Choroid plexus epithelial cell (primary cell): Measurements from ENCODE around the gene C5orf15.
"Not testable (repeated sequence)": the region's sequence is repeated elsewhere in the genome, so short reads cannot be mapped to it uniquely, and the experiment has no call there.

Source experiments
- DNase-seq: peaks from one replicate; pipeline ENCODE4 v3.0.0-alpha.2; 2010; ENCODE audit warnings: low read depth
- H3K4me3 ChIP-seq: 2 replicates; pipeline ENCODE4 v1.5.1; 2011; ENCODE audit warnings: low read depth, mild to moderate bottlenecking, control low read depth, low read length, moderate library complexity
- TF ChIP-seq, protein P1 (sequence below): conservative IDR thresholded peaks from 2 replicates; pipeline ENCODE4 v1.5.1; 2011; ENCODE audit warnings: low read depth, mild to moderate bottlenecking, control low read depth, inconsistent platforms, low read length, moderate library complexity

Gene C5orf15

DNA sequence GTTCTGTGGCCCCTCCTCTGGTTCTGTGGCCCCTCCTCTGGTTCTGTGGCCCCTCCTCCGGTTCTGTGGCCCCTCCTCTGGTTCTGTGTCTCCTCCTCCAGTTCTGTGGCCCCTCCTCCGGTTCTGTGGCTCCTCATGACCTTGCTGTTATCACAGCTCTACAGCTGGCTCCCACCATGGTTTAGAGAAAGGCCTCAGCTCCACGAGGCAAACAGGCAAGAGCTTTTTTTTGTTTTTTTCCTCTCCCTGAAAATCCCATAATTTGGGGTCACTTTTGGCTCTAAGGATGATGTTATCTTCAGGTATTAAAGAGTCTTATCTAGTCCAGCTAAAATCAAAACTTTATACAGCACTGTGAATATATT lies 31.8 kb downstream of the C5orf15 start:
- no peak for DNase-seq
- TF ChIP-seq, protein P1, sequence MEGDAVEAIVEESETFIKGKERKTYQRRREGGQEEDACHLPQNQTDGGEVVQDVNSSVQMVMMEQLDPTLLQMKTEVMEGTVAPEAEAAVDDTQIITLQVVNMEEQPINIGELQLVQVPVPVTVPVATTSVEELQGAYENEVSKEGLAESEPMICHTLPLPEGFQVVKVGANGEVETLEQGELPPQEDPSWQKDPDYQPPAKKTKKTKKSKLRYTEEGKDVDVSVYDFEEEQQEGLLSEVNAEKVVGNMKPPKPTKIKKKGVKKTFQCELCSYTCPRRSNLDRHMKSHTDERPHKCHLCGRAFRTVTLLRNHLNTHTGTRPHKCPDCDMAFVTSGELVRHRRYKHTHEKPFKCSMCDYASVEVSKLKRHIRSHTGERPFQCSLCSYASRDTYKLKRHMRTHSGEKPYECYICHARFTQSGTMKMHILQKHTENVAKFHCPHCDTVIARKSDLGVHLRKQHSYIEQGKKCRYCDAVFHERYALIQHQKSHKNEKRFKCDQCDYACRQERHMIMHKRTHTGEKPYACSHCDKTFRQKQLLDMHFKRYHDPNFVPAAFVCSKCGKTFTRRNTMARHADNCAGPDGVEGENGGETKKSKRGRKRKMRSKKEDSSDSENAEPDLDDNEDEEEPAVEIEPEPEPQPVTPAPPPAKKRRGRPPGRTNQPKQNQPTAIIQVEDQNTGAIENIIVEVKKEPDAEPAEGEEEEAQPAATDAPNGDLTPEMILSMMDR: no peak
- H3K4me3 ChIP-seq: no peak overlapping the region

DNA sequence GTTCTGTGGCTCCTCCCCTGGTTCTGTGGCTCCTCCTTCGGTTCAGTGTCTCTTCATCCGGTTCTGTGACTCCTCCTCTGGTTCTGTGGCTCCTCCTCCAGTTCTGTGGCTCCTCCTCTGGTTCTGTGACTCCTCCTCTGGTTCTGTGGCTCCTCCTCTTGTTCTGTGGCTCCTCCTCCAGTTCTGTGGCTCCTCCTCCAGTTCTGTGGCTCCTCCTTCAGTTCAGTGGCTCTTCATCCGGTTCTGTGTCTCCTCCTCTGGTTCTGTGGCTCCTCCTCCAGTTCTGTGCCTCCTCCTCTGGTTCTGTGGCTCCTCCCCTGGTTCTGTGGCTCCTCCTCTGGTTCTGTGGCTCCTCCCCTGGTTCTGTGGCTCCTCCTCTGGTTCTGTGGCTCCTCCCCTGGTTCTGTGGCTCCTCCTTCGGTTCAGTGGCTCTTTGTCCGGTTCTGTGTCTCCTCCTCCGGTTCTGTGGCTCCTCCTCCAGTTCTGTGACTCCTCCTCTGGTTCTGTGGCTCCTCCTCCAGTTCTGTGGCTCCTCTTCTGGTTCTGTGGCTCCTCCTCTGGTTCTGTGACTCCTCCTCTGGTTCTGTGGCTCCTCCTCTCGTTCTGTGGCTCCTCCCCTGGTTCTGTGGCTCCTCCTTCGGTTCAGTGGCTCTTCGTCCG lies 32.3 kb downstream of the C5orf15 start:
- not testable (repeated sequence) for H3K4me3 ChIP-seq

DNA sequence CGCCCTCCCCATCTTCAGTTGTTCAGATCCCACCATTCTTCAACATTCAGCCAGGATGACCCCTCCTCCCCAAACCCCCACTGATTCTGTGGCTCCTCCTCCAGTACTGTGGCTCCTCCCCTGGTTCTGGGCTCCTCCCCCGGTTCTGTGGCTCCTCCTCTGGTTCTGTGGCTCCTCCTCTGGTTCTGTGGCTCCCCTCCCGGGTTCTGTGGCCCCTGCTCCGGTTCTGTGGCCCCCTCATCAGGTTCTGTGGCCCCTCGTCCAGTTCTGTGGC lies 32.8 kb downstream of the C5orf15 start:
- DNase-seq: no peak
- TF ChIP-seq, protein P1: no peak
- no peak overlapping the region for H3K4me3 ChIP-seq

More for the DNA sequence above, 32.3 kb downstream of the C5orf15 start:
- DNase-seq: not testable (repeated sequence)

DNA sequence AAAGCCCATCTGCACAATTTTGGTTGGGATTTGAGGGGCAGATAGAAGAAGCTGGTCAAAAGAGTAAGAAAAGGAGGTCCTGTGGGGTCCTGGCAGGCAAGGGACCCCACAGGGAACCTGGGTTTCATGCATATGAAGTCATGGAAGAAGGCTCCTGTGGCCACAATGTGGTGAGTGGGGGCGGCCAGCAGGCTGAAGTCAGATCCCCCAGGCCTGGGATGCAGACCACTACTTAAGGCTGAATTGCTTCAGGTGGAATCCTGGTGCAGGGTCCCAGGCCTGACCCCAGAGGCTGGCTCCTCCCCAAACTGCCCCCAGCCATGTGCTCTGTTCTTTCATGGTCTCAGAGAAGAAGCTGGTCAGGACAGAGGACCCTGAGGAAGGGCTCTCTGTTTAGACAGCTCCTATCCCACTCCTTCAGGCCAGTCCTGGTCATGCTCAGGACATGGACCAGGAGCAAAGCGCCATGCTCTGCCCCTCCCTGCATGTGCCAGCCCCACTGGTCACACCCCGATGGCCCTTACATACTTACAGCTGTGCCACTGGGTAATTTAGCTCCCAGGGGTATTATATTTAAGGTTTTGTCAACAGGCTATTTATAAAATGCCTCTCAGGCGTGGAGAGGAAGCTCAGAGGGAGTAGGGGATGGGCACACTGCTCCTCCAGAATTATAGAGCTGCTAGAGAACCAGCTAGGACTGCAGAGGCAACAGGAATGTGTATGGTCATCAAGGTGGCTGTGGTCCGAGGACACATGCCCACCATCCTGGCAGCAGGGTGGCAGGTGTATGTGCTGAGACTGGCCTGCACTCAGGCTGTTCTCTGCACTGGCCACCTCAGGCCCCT lies 33.4 kb downstream of the C5orf15 start:
- TF ChIP-seq, protein P1: no peak
- no peak overlapping the region for H3K4me3 ChIP-seq
- DNase-seq: no peak

DNA sequence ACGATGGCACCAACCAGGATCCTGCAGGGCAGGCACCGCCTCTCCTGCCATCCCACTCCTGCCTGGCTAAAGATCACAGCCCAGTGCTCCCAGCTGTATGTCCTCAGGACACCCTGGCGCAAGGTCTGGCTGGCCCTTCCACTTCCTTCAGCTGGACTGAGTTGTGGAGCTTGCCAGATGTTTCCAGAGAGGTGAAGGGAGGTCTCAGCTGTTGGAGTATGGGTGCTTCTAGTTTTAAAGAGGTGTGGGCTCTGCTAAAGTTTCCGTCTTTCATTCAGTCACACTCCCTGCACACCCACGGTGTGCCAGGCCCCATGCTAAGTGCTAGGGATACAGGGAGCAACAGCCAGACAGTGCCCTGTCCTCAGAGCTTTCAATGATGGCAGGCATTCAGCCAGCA lies 34.1 kb downstream of the C5orf15 start:
- no peak overlapping the region for H3K4me3 ChIP-seq
- no peak for DNase-seq
- TF ChIP-seq, protein P1: no peak

DNA sequence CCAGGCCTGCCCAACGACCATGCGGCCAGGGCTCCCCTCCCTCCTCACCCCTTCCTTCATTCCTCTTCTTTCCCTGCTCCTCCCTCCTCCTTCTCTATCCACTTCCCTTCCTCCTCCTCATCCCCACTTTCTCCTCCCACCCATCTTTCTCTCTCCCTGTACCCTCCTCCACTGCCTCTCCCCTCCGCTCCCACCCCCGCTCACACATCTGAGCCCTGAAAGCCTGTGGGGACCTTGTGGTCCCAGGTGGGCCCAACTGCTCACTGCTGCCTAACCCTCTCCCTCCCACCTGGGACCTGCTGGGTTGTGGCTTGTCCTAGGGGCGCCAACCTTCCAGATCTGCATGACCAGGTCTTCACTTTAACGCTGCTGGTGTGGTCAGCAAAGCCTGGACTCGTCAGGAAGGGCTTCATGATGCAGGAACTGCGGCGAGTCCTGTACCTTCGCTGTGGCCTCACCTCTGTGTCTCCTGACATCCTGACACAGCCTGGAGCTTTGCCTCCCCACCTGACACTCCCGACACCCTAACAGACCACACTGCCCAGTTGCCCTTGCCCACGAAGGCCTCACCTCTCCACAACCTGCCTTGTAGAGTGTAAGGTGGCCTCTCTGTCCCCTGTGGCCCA lies 34.6 kb downstream of the C5orf15 start:
- TF ChIP-seq, protein P1: no peak
- no peak overlapping the region for H3K4me3 ChIP-seq

DNA sequence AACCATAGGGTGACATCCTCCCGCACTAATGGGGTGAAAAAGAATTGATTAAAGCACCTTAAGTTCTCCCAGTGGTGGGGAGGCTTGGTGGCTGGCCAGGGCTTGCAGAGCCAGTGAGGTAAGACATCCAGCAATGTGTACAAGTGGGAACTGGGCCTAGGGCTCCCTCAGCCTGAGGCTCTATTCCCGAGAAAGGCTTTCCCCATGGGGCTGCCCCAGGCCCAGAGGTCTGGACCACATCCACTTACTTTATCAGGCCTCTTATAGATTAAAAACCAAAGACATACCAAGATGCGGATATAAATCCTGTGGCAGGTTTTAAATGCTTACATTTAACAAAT lies 35.3 kb downstream of the C5orf15 start:
- H3K4me3 ChIP-seq: no peak overlapping the region
- no peak for DNase-seq
- TF ChIP-seq, protein P1: no peak

More for the DNA sequence above, 34.6 kb downstream of the C5orf15 start:
- DNase-seq: no peak
